DOHH2 (cell line): ENCODE measurements around the gene DHFR2.

Experiments used
- EZH2phosphoT487 ChIP-seq: fragments of 200-600 bp; sonication (generic); IDR thresholded peaks from 2 replicates; pipeline ENCODE4 v1.6.1; 2017; ENCODE audit warnings: borderline replicate concordance, mild to moderate bottlenecking, antibody characterized with exemption, low read length, moderate library complexity, mixed read lengths
- TF ChIP-seq, protein P1 (sequence below): fragments of 200-600 bp; sonication (generic); IDR thresholded peaks from one replicate; pipeline ENCODE4 v1.5.1; 2014; ENCODE audit warnings: antibody characterized with exemption, mild to moderate bottlenecking, low read depth, low read length; ENCODE audit not compliant: poor library complexity, severe bottlenecking

DNA sequence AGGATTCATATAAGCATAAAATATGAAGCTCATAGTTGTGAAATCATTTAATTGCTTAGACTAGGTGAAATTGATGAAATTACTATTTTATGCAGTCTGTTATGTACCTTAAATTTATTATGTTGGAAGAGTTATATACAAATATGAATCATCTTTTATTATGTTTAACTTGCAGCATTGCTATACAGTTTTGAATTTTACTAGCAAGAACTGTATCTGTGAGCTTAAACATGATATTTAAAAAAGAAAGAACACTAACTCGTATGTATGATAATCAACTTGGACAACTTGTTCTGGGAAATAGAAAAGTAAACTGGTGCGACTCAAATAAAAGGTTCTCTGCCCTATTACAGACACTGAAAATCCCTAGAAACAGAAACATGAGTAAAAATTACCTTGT lies 36.1 kb downstream of the DHFR2 start:
- TF ChIP-seq, protein P1, sequence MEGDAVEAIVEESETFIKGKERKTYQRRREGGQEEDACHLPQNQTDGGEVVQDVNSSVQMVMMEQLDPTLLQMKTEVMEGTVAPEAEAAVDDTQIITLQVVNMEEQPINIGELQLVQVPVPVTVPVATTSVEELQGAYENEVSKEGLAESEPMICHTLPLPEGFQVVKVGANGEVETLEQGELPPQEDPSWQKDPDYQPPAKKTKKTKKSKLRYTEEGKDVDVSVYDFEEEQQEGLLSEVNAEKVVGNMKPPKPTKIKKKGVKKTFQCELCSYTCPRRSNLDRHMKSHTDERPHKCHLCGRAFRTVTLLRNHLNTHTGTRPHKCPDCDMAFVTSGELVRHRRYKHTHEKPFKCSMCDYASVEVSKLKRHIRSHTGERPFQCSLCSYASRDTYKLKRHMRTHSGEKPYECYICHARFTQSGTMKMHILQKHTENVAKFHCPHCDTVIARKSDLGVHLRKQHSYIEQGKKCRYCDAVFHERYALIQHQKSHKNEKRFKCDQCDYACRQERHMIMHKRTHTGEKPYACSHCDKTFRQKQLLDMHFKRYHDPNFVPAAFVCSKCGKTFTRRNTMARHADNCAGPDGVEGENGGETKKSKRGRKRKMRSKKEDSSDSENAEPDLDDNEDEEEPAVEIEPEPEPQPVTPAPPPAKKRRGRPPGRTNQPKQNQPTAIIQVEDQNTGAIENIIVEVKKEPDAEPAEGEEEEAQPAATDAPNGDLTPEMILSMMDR, result no peak
- no peak for TF ChIP-seq EZH2phosphoT487
